NCI-H82 (cell line): ENCODE data around the gene TMCO5A.

ENCODE experiments used
- DNase-seq: peaks from one replicate; lab custom pipeline; 2025; lab: John Stamatoyannopoulos, UW

The TMCO5A gene

GRCh38 chr15:37973856-37974255 lies 39.4 kb downstream of the TMCO5A start:
- DNase-seq, result no peak

- no peak for DNase-seq
Observed at GRCh38 chr15:37978231-37978630, 43.8 kb downstream of the TMCO5A start.

- DNase-seq, result no peak
Observed at GRCh38 chr15:37979671-37980409, 45.4 kb downstream of the TMCO5A start.

DNA sequence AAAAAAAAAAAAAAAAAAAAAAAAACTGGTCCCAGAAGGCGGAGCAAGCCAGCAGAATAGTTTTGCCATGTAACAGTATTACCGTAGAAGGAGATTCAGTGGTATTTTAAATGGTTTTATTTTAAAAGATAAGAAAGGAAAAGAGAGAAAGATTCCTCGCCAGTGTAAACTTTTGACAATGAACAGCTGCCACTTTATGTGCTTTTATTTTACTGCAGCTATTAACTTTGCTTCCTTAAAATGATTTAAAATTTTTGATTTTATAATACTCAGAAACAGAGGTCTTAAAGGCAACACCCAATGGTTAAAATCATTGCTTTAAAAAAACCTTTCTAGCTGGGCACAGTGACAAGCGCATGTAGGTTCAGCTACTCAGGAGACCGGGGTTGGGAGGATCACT lies 46.8 kb downstream of the TMCO5A start:
- no peak for DNase-seq

GRCh38 chr15:37981775-37982174 lies 47.3 kb downstream of the TMCO5A start:
- peak; percentile 51 for DNase-seq

GRCh38 chr15:37984368-37984767 lies 49.9 kb downstream of the TMCO5A start:
- DNase-seq, result no peak

- DNase-seq, result peak; percentile 62
Observed at GRCh38 chr15:37995461-37996347, 61.3 kb downstream of the TMCO5A start.
